ENCODE results near the gene RGS19. TPM values are rescaled to one million over a fixed set of nuclear protein-coding genes. Genes with fewer than 3 reads are reported as not detected.

The RGS19 gene
- total and polyA plus RNA-seq, 2 experiments from 2014 or later = 9.0 to 12.3 TPM

DNA sequence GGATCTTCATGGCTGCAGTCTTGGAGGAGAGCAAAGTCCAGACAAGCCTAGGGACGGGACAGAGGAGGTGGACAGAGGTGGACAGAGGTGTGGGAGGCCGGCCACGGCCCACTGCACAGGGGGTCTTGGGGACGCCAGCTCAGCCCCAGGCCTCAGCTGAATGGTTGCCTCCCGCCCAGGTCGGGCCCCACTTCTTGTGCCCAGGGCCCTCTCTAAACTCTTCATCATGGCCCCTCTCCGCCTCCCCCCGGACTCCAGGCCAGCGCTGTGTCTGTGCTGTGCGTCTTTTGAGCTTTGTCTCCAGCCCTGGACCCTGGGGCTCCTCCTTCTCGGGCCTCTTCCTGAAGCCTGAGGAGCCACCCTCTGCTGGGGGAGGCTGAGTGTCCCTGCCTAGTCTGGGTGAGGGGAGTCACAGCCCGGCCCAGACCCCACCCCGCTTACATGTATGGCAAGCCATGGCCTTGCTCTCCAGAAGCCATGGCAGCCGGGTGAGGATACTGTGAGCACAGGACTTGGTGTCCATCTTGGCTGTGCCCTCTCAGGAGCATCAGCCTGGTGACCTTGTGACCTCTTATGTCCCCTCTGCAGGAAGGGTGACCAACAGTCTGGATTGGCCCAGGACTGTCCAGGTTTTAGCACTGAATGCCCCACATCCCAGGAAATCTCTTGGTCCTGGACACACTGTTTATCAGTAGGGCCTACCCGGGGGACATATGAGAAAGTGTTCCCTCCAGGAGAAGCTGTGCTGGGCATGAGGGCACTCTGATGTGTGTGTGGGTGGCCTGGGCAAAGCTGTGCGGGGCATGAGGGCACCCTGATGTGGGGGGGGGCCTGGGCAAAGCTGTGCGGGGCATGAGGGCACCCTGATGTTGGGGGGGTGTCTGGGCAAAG is 37.5 kb upstream of the RGS19 start:
- H3K27me3 ChIP-seq = no peaks in the 10 kb centered on the region
- no peaks in the 10 kb centered on the region for H3K4me1 ChIP-seq (ENCODE audit: low read depth)
- no peaks in the 10 kb centered on the region for H3K9me3 ChIP-seq (ENCODE audit: low read depth)
- no peaks in the 10 kb centered on the region for H3K36me3 ChIP-seq
- TF ChIP-seq, protein P1, sequence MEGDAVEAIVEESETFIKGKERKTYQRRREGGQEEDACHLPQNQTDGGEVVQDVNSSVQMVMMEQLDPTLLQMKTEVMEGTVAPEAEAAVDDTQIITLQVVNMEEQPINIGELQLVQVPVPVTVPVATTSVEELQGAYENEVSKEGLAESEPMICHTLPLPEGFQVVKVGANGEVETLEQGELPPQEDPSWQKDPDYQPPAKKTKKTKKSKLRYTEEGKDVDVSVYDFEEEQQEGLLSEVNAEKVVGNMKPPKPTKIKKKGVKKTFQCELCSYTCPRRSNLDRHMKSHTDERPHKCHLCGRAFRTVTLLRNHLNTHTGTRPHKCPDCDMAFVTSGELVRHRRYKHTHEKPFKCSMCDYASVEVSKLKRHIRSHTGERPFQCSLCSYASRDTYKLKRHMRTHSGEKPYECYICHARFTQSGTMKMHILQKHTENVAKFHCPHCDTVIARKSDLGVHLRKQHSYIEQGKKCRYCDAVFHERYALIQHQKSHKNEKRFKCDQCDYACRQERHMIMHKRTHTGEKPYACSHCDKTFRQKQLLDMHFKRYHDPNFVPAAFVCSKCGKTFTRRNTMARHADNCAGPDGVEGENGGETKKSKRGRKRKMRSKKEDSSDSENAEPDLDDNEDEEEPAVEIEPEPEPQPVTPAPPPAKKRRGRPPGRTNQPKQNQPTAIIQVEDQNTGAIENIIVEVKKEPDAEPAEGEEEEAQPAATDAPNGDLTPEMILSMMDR (IDR thresholded peaks at IDR 0.05; ENCODE audit: low read depth, low read length) = no peak
- no peak overlapping the region for H3K4me3 ChIP-seq
- no peak for DNase-seq (ENCODE audit: low read depth in 1 of 2, low spot score in 1 of 2)
- no peak overlapping the region for H3K27ac ChIP-seq

DNA sequence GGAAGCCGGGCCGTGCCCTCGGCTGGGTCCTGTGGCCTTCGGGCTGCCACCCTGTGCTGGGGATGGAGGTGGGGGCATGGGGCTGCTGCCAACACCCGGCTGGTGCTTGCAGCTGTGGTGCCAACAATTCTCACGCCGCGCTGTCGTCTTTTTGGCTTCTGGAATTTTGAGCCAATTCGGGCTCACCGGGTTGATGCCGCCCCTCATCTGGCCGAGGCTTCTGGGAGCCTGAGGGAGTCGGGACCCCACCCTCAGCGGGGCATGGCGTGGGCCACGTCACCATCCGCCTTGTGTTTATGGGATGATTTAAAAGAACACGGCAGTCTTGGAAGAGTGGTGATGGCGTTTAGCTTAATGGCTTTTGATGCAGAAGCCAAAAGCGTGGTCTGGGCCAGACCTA is 36.7 kb upstream of the RGS19 start:
- DNase-seq (ENCODE audit: low read depth in 1 of 2, low spot score in 1 of 2) = no peak

DNA sequence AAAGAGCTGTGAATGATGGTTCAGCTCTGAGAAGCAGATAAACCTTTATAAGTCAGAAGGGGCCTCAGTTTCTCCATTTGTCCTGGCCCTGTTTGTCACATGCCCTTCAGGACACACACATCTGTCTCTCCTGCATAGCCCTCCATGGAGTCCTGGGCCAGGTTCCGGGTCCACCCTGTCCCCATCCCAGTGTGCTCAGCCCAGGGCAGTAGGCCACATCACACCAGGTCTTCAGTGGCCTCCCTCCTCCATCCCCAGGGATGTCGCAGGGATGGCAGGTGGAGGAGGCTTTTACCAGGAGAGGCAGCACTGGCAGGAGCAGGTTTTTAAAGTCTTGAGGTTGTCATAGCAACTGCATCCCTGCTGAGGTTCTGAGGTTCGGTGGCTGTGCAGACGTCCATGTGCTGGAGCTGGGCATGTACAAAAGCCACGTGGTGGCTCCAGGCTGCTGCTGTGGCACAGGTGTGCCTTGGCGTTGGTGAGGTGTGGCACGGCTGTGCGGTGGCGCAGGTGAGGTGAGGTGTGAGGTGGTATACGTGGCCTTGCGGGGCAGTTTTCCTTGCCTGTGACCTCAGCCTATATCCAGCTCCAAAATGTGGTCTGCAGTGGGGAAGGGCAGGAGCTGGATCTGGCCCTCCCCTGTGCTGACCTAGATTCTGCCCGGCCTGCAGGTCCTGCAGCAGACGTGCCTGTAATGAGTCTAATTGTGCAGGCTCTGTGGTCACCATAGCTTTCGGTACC is 36.0 kb upstream of the RGS19 start:
- Histone ChIP-seq H3K9me3 (ENCODE audit: low read depth) (no peaks in the 10 kb centered on the region), H3K27ac (no peak overlapping the region), H3K4me3 (no peak overlapping the region), H3K4me1 (ENCODE audit: low read depth) (peaks cover 3% of the 10 kb centered on the region), H3K36me3 (no peaks in the 10 kb centered on the region), H3K27me3 (no peaks in the 10 kb centered on the region)
- DNase-seq (ENCODE audit: low read depth in 1 of 2, low spot score in 1 of 2) = no peak
- TF ChIP-seq, protein P1 (IDR thresholded peaks at IDR 0.05; ENCODE audit: low read depth, low read length) = no peak

More for the DNA sequence above, 36.7 kb upstream of the RGS19 start:
- H3K4me1 ChIP-seq (ENCODE audit: low read depth) = peaks cover 3% of the 10 kb centered on the region
- H3K9me3 ChIP-seq (ENCODE audit: low read depth) = no peaks in the 10 kb centered on the region
- no peak overlapping the region for H3K27ac ChIP-seq
- no peaks in the 10 kb centered on the region for H3K36me3 ChIP-seq
- H3K27me3 ChIP-seq = no peaks in the 10 kb centered on the region
- H3K4me3 ChIP-seq = no peak overlapping the region
- TF ChIP-seq, protein P1 (IDR thresholded peaks at IDR 0.05; ENCODE audit: low read depth, low read length) = no peak

DNA sequence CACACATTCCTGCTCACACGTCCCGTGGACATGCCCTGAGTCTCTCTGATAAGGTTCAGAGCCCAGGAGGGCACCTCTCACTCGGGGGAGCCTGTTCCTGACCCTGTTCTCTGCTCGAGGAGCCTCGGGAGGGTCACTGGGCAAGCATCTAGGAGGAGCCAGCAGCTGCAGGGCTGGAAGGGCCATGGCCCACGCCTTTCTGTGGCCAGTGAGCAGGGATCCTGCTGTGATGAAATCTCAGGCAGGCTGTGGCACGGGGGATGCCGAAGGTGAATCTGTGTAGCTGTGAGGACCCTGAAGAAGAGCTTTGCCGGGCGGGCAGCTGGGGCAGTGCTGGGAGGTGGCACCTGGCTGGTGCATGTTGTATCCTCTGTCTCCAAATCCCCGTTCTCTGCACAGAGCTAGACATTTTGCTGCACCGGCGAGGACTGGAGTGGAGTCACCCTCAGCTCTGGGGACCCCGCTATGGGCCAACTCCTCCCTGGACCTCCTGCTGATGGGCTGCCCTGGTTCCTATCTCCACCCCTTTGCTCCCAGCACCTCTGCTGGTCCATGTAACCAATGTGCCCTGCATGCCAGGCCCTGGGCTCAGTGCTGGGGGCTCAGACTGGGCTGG is 35.1 kb upstream of the RGS19 start:
- no peak overlapping the region for H3K4me3 ChIP-seq
- H3K27me3 ChIP-seq = no peaks in the 10 kb centered on the region
- H3K27ac ChIP-seq = no peak overlapping the region
- no peaks in the 10 kb centered on the region for H3K36me3 ChIP-seq
- H3K9me3 ChIP-seq (ENCODE audit: low read depth) = no peaks in the 10 kb centered on the region
- H3K4me1 ChIP-seq (ENCODE audit: low read depth) = peaks cover 3% of the 10 kb centered on the region
- TF ChIP-seq, protein P1 (IDR thresholded peaks at IDR 0.05; ENCODE audit: low read depth, low read length) = no peak
- DNase-seq (ENCODE audit: low read depth in 1 of 2, low spot score in 1 of 2) = no peak

DNA sequence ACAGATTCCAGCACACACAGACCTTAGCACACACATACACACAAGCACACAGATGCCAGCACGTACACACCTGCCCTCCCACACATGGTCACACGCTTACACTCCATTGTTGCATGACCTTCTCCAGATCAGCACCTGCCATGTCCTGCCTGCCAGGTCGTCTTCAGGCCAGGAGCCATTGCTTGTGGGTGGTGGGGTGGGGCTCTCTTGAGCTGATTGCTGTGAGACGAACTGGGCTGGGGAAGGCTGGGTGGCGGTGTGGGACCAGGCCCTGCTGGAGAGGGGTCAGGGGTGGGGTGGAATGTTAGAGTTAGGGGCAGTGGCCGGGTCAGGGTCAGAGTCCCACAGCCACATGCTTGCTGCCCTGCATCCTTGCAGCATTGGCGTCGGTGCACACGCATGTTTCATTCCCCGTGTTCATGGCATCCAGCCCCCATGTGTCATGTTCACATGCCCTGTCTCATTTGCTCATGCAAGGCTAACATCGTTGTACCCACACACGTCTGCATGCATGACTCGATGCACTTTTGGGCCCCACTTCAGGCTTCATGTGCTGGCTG is 34.6 kb upstream of the RGS19 start:
- no peaks in the 10 kb centered on the region for H3K27me3 ChIP-seq
- no peak overlapping the region for H3K27ac ChIP-seq
- DNase-seq (ENCODE audit: low read depth in 1 of 2, low spot score in 1 of 2) = no peak
- peaks cover 3% of the 10 kb centered on the region for H3K4me1 ChIP-seq (ENCODE audit: low read depth)
- H3K4me3 ChIP-seq = no peak overlapping the region
- TF ChIP-seq, protein P1 (IDR thresholded peaks at IDR 0.05; ENCODE audit: low read depth, low read length) = no peak
- no peaks in the 10 kb centered on the region for H3K36me3 ChIP-seq
- H3K9me3 ChIP-seq (ENCODE audit: low read depth) = no peaks in the 10 kb centered on the region
